WTC11 (cell line): ENCODE results near the gene RCE1. TPM values are rescaled to one million over a fixed set of nuclear protein-coding genes. Genes with fewer than 3 reads are reported as not detected.

Source experiments
- ATAC-seq: fragments of 200-7000 bp; cut with Tn5 transposase; 2 replicates; pipeline ENCODE4 v1.10.0; 2021; ENCODE audit warnings: mild to moderate bottlenecking, moderate library complexity
- CTCF ChIA-PET: fragments of 300-600 bp; sonication (Branson Sonifier 250); formaldehyde crosslinking; loops from one replicate; lab custom pipeline; 2021; ENCODE audit warnings: antibody characterized with exemption; lab: Charles Lee
- POLR2A ChIA-PET: fragments of 350-600 bp; sonication (Branson Sonifier 250); formaldehyde crosslinking; loops from one replicate; lab custom pipeline; 2021; ENCODE audit warnings: antibody characterized with exemption; lab: Charles Lee
- DNase-seq: peaks from one replicate; pipeline ENCODE4 v3.0.0; 2021; ENCODE audit warnings: low spot score
- H3K27ac Mint-ChIP-seq: 2 replicates; pipeline ENCODE4 v1.8.0; 2021; ENCODE audit warnings: mixed read lengths
- H3K27me3 Mint-ChIP-seq: 2 replicates; pipeline ENCODE4 v1.8.0; 2021; ENCODE audit warnings: low read depth, mild to moderate bottlenecking, moderate library complexity, mixed read lengths
- H3K36me3 Mint-ChIP-seq: 2 replicates; pipeline ENCODE4 v1.8.0; 2021; ENCODE audit warnings: mixed read lengths
- H3K4me1 Mint-ChIP-seq: 2 replicates; pipeline ENCODE4 v1.8.0; 2022; ENCODE audit warnings: mixed read lengths
- H3K4me3 Mint-ChIP-seq: 2 replicates; pipeline ENCODE4 v1.8.0; 2021; ENCODE audit warnings: mild to moderate bottlenecking, moderate library complexity, mixed read lengths
- H3K9me3 Mint-ChIP-seq: 2 replicates; pipeline ENCODE4 v1.8.0; 2021; ENCODE audit warnings: mixed read lengths
- E2F1 ChIP-seq: sonication (generic); formaldehyde crosslinking; IDR thresholded peaks from 2 replicates; pipeline ENCODE4 v1.8.0; 2022; ENCODE audit warnings: mild to moderate bottlenecking, missing genetic modification reagents
- E2F4 ChIP-seq: sonication (generic); formaldehyde crosslinking; IDR thresholded peaks from 2 replicates; pipeline ENCODE4 v1.8.1; 2022; ENCODE audit warnings: low read depth, mild to moderate bottlenecking, moderate library complexity, missing genetic modification reagents, borderline replicate concordance
- E2F5 ChIP-seq: sonication (generic); formaldehyde crosslinking; IDR thresholded peaks from 2 replicates; pipeline ENCODE4 v1.8.1; 2022; ENCODE audit warnings: mild to moderate bottlenecking, moderate library complexity, missing genetic modification reagents
- ELF4 ChIP-seq: sonication (generic); formaldehyde crosslinking; IDR thresholded peaks from 2 replicates; pipeline ENCODE4 v1.8.1; 2022; ENCODE audit warnings: low read depth, mild to moderate bottlenecking, moderate library complexity, missing genetic modification reagents
- FOXJ3 ChIP-seq: sonication (generic); formaldehyde crosslinking; IDR thresholded peaks from 2 replicates; pipeline ENCODE4 v1.9.0; 2021; ENCODE audit warnings: missing genetic modification reagents, mild to moderate bottlenecking, borderline replicate concordance
- KAT7 ChIP-seq: sonication (generic); formaldehyde crosslinking; IDR thresholded peaks from 2 replicates; pipeline ENCODE4 v1.8.1; 2023; ENCODE audit warnings: missing genetic modification reagents, mild to moderate bottlenecking, borderline replicate concordance
- MYBL2 ChIP-seq: sonication (generic); formaldehyde crosslinking; IDR thresholded peaks from 2 replicates; pipeline ENCODE4 v1.8.1; 2023; ENCODE audit warnings: mild to moderate bottlenecking, moderate library complexity, missing genetic modification reagents
- PRDM15 ChIP-seq: sonication (generic); formaldehyde crosslinking; IDR thresholded peaks from 2 replicates; pipeline ENCODE4 v1.8.0; 2022; ENCODE audit warnings: missing genetic modification reagents
- SMAD3 ChIP-seq: sonication (generic); formaldehyde crosslinking; IDR thresholded peaks from 2 replicates; pipeline ENCODE4 v1.8.0; 2022; ENCODE audit warnings: missing genetic modification reagents, mild to moderate bottlenecking, borderline replicate concordance
- TEAD4 ChIP-seq: sonication (generic); formaldehyde crosslinking; IDR thresholded peaks from 2 replicates; pipeline ENCODE4 v1.8.0; 2022; ENCODE audit warnings: mild to moderate bottlenecking, missing genetic modification reagents
- ZBTB43 ChIP-seq: sonication (generic); formaldehyde crosslinking; IDR thresholded peaks from 2 replicates; pipeline ENCODE4 v1.8.1; 2023; ENCODE audit warnings: mild to moderate bottlenecking, missing genetic modification reagents
- ZNF232 ChIP-seq: sonication (generic); formaldehyde crosslinking; IDR thresholded peaks from 2 replicates; pipeline ENCODE4 v1.8.0; 2022; ENCODE audit warnings: mild to moderate bottlenecking, missing genetic modification reagents
- ZNF425 ChIP-seq: fragments of 250-450 bp; sonication (Bioruptor Pico); conservative IDR thresholded peaks from 2 replicates; pipeline ENCODE4 v1.9.0; 2021; ENCODE audit warnings: mild to moderate bottlenecking
- ZNF671 ChIP-seq: fragments of 250-450 bp; sonication (Bioruptor Pico); IDR thresholded peaks from 2 replicates; pipeline ENCODE4 v1.8.0; 2021; ENCODE audit warnings: mild to moderate bottlenecking
- ZSCAN18 ChIP-seq: fragments of 250-450 bp; sonication (Bioruptor Pico); IDR thresholded peaks from 2 replicates; pipeline ENCODE4 v2.1.2; 2022; ENCODE audit warnings: mild to moderate bottlenecking, moderate library complexity
- total RNA-seq: library from RNA; stranded (reverse); gene quantifications from 3 replicates; pipeline ENCODE4 v1.2.3, GENCODE V29; 2021

The RCE1 gene
- total RNA-seq, 1 experiment from 2014 or later: 34.6 TPM

GRCh38 chr11:66889960-66890359 lies 46.7 kb downstream of the RCE1 start:
- ATAC-seq (no peak; the same call in 1 of the 2 replicates), DNase-seq (no peak)
- Mint-ChIP-seq H3K27ac (peak overlapping the region; percentile 71), H3K4me3 (no peak overlapping the region), H3K36me3 (no peaks in the 10 kb centered on the region), H3K9me3 (no peaks in the 10 kb centered on the region), H3K27me3 (no peaks in the 10 kb centered on the region), H3K4me1 (peaks cover 32% of the 10 kb centered on the region)
- ChIA-PET CTCF (no interaction called here), POLR2A (no interaction called here)
- TF ChIP-seq MYBL2 (CRISPR knock-in tag): no peak
- TF ChIP-seq SMAD3: no peak
- no peak for TF ChIP-seq ZBTB43 (CRISPR knock-in tag)
- no peak for TF ChIP-seq KAT7
- TF ChIP-seq ZNF425 (CRISPR knock-in tag): no peak
- no peak for TF ChIP-seq ELF4 (CRISPR knock-in tag)
- TF ChIP-seq ZNF671 (CRISPR knock-in tag): no peak
- TF ChIP-seq FOXJ3 (CRISPR knock-in tag): no peak
- TF ChIP-seq E2F1: no peak
- no peak for TF ChIP-seq E2F5 (CRISPR knock-in tag)
- no peak for TF ChIP-seq E2F4 (CRISPR knock-in tag)
- TF ChIP-seq ZSCAN18 (CRISPR knock-in tag): no peak
- no peak for TF ChIP-seq TEAD4 (CRISPR knock-in tag)
- no peak for TF ChIP-seq PRDM15
- TF ChIP-seq ZNF232: no peak
